ENCODE results near the gene MARK2.
A peak's percentile ranks its signal among the peaks of the same experiment; 100 is the strongest.

MARK2 gene

DNA sequence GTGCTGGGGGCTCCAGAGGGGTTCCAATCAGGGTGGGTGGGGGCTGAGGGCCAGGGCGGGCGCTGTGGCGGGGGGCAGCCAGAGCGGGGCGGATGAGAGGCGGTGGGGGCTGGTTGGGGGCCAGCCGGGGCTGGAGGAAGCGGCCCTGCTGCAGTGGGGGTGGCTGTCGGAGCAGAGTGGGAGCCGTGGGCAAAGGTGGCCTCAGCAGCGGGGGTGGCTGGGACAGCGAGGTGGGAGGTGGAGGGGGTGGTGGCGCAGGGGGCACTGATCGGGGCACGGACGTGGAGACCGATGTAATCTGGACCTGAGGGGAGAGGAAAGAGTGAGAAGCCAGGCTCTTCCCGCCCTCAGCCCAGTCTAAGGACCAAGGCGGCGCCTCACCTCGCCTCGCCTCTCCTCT is 73.0 kb downstream of the MARK2 start:
- no peak for DNase-seq

DNA sequence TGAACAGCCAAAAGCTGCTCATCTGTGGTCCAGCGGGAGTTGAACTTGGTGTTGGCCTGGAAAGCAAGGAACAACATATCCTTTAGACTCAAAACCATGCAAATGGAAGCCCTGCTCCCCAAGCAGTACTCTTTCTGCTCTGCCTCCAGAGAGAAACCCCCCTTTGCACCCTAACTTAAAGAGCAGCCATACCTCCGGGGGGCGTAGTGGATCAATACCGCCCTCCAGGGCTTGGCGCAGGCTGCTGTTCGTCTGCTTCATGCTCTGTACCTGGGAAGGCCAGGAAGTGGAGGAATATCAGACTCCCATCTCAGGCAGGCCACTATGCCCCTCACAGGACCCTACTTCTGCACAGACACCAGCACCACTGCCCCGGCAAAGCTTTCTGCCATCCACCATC is 73.8 kb downstream of the MARK2 start:
- no peak for DNase-seq

DNA sequence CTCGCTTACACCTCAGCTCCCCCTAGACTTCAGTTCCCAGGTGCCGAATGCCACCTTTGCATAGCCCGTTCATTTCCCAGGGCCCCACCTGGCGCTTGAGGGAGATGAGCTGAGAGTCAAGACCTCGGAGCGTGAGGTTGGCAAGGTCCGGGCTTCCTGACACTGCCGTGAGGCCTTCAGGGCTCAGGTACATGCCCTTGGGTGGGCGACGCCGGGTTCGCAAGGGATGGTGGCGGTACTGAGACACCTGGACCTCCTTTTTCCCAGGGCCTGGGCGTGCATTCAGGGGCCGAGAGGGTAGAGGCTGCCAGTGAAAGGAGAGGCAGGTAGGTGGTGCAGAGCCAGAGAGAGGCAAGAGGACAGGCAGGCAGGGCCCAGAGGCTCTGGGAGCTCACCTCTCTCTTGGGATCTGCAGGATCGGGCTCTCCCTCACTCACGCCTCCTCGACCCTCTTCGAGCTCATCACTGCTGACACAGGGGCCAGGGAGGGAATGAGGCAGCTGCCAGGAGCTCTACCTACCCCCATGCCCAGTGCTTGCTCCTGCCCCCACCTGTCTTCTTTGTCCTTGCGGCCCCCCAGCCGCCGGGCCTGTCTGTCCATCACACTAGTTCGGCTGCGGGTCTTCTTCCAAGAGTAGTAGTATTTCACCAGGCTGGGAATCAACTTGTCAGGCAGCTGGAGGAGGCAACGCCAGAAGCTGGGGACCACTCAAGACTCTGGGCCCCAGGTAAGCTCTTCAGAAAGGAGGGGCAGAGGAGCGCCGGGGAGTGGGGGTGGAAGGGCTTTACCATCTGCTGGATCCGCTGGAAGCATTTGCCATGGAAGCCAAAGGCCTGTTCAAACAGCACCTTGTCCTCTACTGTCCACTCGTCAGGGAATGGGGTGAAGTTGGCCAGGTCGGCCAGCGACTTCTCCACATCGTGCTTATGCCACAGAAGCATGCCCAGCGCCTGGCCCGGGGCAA is 75.2 kb downstream of the MARK2 start:
- no peak for DNase-seq

DNA sequence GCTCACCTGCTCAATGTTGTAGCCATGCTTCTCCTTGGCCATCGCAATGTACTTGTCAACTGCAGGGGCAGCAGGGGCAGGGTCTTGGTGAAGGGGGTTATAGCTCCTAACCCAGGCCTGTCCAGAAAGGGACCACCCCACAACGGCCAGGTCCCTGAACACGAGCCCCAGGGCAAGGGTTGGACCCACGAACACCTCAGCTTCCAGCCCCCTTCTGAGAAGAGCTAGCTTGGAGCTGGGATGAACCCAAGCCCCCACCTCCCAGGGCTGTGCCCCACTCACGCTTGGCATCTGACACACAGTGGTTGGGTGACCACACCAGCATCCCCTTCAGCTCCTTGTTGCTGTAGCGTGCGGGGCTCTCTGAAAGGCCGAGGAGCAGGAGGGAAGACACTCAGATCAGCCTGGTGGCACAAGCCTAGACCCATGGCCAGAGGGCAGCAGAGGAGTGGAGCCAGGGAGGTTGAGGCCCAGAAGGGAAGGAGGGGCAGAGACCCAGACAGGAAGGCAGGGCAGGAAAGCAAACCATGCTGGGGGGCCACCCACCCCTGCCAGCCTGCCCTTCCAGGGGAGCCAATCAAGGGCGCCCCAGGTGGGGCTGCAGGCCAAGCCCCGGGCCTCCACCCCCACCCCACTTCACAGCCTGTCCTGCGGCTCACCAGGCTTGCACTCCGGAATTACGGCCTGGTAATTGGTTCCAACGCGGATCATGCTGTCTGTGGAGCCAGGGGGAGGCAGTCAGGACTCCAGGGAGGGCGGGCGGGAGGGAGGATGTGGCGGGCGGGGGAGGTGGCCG is 76.2 kb downstream of the MARK2 start:
- DNase-seq: no peak

DNA sequence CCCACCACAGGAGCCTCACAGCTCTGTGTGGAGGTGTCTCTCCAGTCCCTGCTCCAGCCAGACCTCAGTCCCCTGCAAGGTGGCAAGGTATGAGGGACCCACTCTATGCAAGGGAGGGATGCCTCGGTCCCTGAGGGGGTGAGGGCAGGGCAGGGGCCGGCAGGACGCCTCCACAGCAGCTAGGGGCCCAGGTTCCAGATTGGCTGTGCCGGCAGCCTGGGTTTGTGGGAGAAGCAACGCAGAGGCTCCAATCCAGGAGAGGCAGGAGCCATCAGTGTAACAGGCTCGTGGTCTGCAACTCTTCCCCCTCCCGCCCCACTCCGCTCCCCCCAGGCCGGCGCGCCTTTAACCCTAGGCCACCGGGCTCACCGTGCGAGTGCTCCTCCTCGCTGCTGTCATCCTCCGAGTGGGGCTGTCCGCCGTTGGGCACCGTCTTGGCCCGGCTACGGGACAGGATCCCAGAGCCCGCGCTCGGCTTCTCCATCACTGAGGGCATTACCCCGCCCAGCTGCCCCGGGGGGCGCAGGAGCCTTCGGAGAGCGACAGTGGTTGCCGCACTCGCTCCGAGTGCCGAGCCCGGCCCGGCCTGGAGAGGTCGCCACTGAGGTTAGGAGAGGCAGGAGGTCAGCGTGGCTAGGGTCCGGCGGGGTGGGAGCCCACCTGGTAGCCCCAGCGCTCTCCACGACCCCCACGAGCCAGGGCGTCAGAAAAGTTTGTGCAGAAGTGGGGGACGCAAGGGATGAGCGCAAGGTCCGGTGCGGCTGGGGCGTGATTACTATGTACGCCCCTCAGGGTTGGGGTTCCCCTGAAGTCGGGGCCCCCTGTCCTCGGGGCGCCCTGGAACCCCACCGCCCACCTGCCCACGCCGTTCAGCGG is 77.3 kb downstream of the MARK2 start:
- peak; percentile 60 for DNase-seq

DNA sequence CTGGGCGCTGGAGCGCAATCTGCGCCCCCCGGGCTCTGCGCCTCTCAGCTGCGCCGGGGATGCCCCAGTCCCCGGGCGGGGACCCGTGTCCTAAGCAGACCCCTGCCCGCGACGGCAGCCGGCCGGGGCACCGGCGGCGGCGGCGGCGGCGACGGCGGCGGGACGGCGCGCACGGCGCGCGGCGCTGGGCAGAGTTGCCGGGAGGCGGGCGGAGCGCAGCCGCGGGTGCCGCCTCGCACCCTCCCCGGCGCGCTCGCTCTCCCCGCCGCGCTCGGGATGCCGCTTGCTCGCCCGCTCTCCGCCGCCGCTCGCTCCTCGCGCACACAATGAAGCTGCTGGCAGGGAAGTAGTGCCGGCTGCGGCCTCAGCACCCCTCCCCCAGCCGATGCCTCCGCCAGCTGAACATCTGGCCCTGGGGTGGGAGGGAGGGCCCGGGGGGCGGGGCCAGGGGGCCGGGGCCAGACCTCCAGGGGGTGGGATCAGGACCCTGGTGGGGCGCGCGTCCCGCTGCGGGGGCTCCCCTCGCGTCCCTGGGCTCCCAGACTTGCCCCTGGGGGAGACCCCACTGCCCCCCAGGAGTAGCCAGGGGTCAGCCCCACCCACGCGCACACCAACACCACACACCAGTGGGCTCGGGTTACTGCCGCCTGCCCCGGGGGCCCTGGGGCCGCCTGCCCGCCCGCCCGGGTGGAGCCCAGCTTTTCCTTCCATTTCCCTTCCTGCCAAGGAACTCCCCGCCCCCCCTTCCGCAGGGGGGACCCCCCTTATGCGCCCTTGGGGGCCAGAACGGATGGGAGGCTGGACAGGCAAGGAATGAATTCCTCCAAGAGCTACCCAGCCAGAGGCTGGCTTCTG is 78.2 kb downstream of the MARK2 start, which contains the start of gene RCOR2:
TSS of gene RCOR2 (minus strand) at position 328 of the 855 bp plus-strand sequence. CDS start 708 bp downstream, outside the sequence.
- DNase-seq: peak; percentile 89

DNA sequence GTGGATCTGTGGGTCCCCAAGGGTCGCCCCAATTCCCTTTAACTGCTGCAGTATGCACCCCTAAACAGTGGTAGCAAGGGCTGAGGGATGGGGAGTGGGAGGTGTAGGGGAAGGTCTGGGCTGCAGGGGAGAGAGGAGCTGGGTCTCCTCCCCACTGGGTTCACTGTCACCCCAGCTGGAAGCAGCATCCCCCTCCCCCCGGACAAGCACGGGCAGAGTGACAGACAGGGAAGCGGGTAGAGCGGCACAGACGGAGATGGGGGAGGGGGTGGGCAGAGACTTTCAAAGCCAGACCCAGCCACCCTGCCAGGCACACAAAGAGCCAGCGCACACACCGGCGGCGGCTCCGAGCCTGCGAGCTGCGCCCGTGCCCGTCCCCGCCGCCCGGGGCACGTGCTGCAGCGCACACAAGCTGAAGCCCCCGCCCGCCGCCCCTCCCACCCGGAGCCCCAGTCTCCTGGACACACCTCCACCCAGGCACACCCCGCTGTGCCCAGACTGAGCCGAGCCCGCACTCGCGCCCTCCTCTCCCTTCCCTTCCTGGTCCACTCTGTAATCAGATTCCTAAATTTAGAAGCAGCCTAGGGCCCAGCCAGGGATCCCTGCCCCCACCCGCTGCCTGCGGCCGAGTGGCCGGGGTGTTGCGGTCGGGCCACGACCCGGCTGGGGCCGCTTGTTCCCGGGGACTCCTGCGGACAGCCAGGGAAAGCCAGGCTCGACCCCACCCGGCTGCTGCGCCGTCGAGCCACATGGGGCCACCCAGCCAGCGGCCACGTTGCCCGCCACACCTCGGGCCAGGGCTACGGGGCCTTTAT is 79.0 kb downstream of the MARK2 start:
- peak; percentile 96 for DNase-seq

DNA sequence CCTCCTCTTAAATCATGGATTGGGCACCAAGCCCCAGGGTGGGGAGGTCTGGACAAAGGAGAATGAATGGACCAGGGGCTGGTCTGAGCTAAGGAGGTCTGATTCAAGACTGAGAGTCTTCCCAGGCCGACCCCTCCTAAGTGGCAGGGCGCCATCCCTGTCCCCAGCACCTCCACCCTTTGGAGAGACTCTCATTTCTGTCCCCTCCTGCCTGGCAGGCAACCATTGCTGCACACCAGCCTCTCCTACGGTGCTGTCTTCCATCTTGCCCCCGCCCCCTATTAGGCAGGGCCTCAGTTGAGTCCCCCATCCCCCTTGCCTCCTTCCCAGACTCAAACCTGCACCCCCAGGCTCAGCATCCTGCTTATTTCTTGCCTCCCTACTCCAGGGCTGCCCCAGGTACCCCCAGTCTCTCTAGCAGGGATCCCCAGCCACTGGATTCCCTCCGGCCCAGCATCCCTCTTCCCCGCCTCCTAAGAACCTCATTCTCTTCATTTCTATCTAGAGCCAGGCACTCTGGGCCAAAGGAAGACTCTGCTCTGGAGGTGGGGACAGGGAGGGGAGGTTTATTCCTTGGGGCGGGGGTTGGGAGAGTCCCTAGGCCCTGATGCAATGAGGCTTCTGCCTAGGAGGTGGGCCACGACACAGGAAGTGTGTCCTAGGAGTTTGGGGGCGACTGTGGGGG is 79.7 kb downstream of the MARK2 start:
- peak; percentile 80 for DNase-seq

DNA sequence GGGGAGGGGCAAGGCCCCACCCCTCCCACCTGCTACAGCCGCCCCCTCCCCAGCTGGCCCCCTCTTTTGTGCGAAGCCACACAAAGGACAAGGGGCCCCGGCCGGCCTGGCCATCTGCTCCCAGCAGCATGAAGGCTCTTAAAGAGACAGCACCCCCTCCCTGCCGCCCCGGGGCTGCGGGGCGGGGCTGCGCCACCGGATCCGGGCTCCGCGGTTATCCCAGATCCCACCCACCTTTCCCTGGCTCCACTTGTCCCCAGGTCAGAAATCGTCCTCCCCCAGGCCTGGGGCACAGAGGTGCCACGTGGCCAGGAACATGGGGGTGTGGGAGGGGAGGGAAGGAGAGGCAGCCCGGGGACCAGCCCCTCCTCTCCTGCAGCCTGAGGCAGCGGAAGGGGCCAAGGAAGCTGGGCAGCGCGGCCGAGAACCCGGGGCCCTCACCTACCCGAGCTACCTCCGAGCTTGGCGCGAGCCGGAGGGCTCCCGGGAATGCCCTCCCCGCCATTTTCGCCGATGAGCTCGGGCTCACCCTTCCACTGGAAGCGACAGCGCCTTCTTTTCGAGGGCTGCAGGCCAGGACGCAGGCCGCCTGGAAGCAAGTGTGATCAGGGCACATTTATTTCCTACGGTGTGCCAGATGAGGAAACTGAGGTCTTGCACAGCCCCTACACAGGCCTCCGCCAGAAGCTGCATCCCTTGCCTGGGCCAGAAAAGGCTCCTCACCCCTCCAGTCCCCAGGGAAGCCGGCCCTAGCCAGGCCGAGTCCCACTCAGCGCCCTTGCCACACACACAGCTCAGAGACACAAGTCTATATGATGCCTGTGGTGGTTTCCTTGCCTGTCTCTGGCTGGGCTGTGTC is 80.6 kb downstream of the MARK2 start:
- peak; percentile 87 for DNase-seq

DNA sequence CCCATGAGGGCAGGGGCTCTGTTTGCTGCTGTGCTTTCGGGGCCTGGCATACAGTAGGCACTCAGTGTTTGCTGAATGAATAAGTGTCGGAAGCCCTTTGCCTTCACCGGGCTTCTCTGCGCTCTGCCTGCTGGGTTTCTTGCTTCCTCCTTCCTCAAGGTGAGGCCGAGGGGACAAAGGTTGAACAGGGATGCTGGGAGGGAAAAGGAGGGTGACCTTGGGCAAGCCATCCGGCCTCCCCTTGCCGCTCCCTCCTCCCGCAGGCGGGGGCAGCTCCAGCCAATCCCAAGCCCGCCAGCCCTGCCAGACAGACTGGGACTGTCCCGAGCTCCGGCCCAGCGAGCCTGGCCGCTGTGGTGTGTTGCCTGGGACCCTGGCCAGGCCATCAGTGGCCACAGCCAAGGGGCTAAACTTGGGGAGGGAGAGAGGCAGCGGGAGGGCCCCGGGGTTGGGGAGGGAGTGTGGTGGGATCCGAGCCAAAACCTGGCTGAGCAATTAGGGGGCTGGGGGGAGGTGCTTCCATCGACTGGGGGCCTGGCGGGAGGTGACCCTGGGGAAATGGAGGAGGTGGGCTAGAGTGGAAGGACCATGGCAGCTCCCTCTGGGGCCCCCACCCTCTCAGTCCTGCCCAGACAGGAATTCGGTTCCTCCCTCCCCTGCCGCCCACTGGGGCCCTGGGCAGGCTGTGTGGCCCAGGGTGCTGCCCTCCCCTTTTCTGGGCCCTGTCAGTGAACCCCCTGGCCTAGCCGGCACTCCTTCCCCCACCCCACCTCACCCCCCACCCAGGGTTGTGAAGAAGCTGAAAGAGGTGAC is 81.4 kb downstream of the MARK2 start:
- no peak for DNase-seq

DNA sequence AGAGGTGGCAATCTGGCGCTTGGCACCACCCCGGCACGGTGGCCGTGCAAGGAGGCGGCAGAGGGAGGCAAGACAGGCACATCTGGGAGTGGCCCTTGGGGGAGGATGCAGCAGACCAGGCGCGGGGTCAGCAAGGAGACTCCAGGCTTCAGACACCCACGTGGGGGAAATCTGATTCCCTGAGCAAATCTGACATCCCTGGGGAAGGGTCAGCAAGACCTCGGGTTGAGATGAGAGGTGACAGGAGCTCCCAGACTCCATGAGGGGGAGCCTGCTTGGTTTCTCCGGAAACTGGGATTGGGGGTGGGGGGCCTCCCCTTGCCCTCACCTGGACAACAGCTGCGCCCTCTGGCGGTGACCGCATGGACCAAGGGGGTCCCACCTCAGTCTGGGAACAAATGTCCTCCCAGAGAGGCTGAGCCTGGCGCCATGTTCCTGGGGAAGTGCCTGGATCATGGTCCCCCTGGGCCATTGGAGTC is 82.1 kb downstream of the MARK2 start:
- no peak for DNase-seq

DNA sequence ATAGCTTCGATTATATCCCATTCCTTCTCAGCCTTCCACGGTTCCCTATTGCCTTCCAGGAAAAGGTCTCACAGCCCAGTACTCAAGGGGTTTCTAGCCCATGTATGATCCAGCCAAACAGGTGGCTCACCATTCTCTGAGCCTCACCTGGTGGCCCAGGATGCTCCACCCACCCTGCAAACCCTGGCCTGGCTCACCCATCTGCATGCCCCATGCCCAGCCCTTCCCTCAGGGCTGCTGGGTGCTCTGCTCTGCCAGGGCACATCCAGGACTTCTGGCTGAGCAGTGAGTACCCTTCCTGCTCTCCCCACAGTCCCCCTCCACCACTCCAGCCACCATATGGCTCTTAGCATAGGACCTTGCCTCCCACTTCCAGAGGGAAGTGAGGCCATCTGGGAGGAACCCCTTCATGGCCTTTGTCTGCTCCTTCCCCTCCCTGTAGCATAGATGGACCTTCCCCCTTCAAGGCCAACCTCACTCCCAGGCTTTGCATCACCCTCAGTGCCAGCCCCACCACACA is 83.8 kb downstream of the MARK2 start:
- no peak for DNase-seq

DNA sequence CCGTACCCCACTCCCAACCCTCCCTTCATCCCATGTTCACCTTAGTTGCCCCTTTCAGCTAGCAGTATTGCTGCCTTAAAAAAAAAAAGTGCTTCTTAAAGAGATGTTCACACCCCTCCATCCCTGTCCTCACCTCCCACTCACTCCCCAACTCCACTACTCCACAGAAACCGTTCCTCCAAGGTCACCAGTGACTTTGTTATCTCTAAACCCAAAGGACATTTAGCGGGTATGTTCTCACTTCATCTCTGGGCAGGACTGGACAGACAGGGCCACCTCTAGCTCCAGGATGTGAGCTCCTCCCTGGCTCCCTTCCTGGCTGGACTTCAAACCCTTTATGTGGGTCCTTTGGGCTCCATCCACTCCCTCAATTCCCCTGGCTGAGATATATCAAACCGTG is 84.4 kb downstream of the MARK2 start:
- DNase-seq: no peak

DNA sequence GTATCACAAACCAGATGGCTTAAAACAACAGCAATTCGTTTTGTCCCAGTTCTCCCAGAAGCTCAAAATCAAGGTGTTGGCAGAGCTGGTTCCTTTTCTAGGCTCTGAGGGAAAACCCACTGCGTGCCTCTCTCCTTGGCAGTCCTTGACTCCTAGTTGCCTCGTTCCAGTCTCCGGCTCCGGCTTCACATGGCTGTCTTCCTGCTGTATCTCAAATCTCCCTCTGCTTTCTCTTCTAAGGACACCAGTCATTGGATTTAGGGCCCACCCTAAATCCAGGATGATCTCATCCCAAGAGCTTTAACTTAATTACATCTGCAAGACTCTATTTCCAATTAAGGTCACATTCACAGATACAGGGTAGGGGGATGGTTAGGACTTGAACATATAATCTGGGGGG is 90.7 kb downstream of the MARK2 start:
- DNase-seq: no peak

DNA sequence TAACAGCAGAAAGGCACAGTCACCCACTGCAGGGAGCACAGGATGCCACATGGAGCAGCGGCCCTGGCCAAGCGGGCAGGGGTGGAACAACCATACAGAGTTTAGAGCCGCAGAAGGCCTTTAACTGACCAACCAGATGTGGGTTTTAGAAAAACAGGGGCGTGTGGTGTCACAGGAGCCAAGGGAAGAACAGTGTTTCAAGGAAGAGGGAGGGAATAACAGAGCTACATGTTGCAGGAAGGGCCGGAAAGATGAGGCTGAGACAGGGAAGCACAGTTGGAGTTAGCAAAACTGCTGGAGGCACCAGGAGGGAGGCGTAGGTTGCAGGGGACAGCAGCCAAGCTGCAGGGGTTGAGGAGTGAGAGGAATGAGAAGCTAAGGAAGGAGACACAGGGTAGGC is 92.1 kb downstream of the MARK2 start:
- no peak for DNase-seq

DNA sequence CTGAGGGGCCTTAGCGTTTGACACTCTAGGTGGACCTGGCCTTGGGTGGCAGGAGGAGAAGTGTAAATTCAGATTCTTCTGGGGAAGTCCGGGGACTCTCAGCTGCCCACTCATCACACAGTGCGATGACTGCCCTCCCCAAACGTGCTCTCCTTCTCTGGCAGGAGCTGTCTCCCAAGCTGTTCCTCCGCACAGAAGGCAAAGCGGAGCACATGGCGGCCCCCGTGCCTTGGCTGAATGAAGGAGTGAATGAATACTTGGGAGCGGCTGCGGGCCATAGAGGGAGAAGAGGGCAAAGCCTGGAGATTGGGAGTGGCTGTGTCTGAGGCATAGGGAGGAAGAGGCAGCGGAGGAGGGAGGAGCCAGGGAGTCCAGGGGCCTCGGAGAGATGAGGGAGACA is 93.0 kb downstream of the MARK2 start:
- no peak for DNase-seq

DNA sequence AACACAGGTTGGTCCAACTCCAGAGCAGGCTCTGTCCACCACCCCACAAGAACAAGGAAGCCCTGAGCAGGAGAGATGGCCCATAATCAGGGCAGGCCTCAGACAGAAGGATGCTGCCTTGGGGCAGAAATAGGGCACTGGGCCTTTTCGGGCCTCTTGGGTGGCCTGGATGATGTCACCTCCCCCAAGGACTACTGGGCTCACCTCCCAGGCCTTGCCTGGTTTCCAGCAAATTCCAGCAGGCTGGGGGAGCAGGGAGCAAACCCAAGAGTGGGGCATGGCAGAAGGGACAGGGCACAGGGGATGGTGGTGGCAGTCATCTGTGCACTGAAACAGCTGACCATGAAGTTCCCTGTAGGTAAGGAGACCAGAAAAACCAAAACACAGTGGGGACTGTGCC is 94.5 kb downstream of the MARK2 start:
- no peak for DNase-seq

Data from NCI-H2171 (cell line).